Esophagus squamous epithelium (tissue), 5 donors: ENCODE measurements around the gene TAF11L10. TPM values are rescaled to one million over a fixed set of nuclear protein-coding genes. Genes with fewer than 3 reads are reported as not detected.
"Not testable (repeated sequence)": the region's sequence is repeated elsewhere in the genome, so short reads cannot be mapped to it uniquely, and the experiment has no call there.

Experiments
- DNase-seq: peaks from one replicate; lab custom pipeline; 2025; lab: John Stamatoyannopoulos, UW
- H3K27ac ChIP-seq, 4 donors: fragments of 200-600 bp; sonication (generic); one replicate each; pipeline ENCODE4 v1.5.1; 2016 to 2019; ENCODE audit warnings: mild to moderate bottlenecking in 1 of 4
- H3K27me3 ChIP-seq, 4 donors: fragments of 200-600 bp; sonication (generic); 1 replicate in 3 of 4; 2 replicates in 1 of 4; pipeline versions ENCODE4 v1.5.1 to v1.6.0; 2017 to 2021; ENCODE audit warnings: antibody characterized with exemption in 1 of 4
- H3K36me3 ChIP-seq, 3 donors: fragments of 200-600 bp; sonication (generic); one replicate each; pipeline ENCODE4 v1.5.1; 2016 to 2019
- H3K4me1 ChIP-seq, 3 donors: fragments of 200-600 bp; sonication (generic); one replicate each; pipeline ENCODE4 v1.5.1; 2017 to 2019
- H3K4me3 ChIP-seq, 4 donors: fragments of 200-600 bp; sonication (generic); 1 replicate in 3 of 4; 2 replicates in 1 of 4; pipeline ENCODE4 v1.5.1; 2016 to 2019; ENCODE audit warnings: mild to moderate bottlenecking in 2 of 4, moderate library complexity in 1 of 4
- H3K9me3 ChIP-seq, 3 donors: fragments of 200-600 bp; sonication (generic); one replicate each; pipeline ENCODE4 v1.5.1; 2016 to 2019
- POLR2A ChIP-seq, 4 donors: fragments of 450-650 bp; IDR thresholded peaks; one replicate each; pipeline ENCODE4 v1.6.1; 2017; ENCODE audit warnings: antibody characterized with exemption in 4 of 4, mild to moderate bottlenecking in 4 of 4, moderate library complexity in 3 of 4
- WGBS, 2 donors: methylation state at CpG; one replicate each; pipeline ENCODE4 v1.1.5; 2018; 5-methylcytosine and 5-hydroxymethylcytosine counted together
- intact Hi-C: fragments of 100-400 bp; cut with DNase I; formaldehyde crosslinking; loops from one replicate; pipeline ENCODE4 v1.15.0; 2022
- total RNA-seq, 4 donors: library from RNA; depleted of rRNA; stranded (reverse); fragments of >200 nt; gene quantifications; one replicate each; pipeline ENCODE4 v1.1.0, GENCODE V29; 2016
- TF ChIP-seq, protein P1 (sequence below), 6 experiments: fragments of 450-650 bp in 4 of 6; fragments of 200-600 bp in 2 of 6; sonication (generic) in 2 of 6; IDR thresholded peaks; one replicate each; pipeline ENCODE4 v1.5.1; 2016 to 2019; ENCODE audit warnings: antibody characterized with exemption in 6 of 6, mild to moderate bottlenecking in 4 of 6, moderate library complexity in 4 of 6
- donor health status: DM: yes; HTN: yes; CAD: no.

TAF11L10 gene
- total RNA-seq: not detected

DNA sequence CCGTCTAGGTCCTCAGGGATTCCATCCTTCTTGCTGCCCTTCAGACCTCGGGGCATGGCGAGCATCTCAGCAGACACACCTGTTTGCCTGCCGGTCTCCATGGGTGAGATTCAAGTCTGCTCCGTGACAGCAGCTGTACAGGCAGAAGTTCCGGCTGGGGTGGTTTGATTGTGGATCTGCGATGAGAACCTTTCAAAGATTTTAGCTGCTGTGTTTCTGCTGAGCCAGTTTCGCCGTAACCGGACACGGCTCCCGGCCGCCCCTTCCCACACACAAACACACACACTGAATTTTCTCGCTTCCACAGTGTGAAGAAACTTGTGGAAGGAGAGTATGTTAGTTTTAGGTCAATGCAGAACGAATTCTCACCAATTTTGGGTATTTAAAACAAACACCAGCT, at the start of gene TAF11L10:
TSS of gene TAF11L10 (minus strand) at position 101 of the 400 bp plus-strand sequence.
- H3K27me3 ChIP-seq, H3K27ac ChIP-seq, intact Hi-C loops, DNase-seq, H3K4me1 ChIP-seq, H3K4me3 ChIP-seq, H3K36me3 ChIP-seq, H3K9me3 ChIP-seq: not testable (repeated sequence)
- WGBS, 2 donors: no CpG with 5 or more reads among the region's 15 CpGs

DNA sequence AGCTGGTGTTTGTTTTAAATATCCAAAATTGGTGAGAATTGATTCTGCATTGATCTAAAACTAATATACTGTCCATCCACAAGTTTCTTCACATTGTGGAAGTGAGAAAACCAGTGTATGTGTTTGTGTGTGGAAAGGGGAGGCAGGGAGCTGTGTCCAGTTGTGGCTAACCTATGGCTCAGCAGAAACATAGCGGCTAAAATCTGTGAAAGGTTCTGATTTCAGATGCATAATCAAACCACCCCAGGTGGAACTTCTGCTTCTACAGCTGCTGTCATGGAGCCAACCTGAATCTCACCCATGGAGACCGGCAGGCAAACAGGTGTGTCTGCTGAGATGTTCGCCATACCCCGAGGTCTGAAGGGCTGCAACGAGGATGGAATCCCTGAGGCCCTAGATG, 36.5 kb upstream of the TAF11L10 start, which contains the start of gene TAF11L14:
TSS of gene TAF11L14 (plus strand) at position 301 of the 400 bp plus-strand sequence.
- TF ChIP-seq, protein P1, sequence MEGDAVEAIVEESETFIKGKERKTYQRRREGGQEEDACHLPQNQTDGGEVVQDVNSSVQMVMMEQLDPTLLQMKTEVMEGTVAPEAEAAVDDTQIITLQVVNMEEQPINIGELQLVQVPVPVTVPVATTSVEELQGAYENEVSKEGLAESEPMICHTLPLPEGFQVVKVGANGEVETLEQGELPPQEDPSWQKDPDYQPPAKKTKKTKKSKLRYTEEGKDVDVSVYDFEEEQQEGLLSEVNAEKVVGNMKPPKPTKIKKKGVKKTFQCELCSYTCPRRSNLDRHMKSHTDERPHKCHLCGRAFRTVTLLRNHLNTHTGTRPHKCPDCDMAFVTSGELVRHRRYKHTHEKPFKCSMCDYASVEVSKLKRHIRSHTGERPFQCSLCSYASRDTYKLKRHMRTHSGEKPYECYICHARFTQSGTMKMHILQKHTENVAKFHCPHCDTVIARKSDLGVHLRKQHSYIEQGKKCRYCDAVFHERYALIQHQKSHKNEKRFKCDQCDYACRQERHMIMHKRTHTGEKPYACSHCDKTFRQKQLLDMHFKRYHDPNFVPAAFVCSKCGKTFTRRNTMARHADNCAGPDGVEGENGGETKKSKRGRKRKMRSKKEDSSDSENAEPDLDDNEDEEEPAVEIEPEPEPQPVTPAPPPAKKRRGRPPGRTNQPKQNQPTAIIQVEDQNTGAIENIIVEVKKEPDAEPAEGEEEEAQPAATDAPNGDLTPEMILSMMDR (IDR thresholded peaks at IDR 0.05): no peak
- no peak for TF ChIP-seq POLR2A (IDR thresholded peaks at IDR 0.05)
- Histone ChIP-seq H3K27me3 (no peaks in the 10 kb centered on the region), H3K27ac (no peak within 1 kb of the TSS), H3K4me3 (no peak within 1 kb of the TSS), H3K36me3 (no peaks in the 10 kb centered on the region), H3K4me1 (no peaks in the 10 kb centered on the region), H3K9me3 (no peaks in the 10 kb centered on the region)
- DNase-seq: no peak
- intact Hi-C loops: no loop called here
- 86 to 87% methylated on average over 3 to 5 of the region's 5 CpGs for WGBS, 2 donors

DNA sequence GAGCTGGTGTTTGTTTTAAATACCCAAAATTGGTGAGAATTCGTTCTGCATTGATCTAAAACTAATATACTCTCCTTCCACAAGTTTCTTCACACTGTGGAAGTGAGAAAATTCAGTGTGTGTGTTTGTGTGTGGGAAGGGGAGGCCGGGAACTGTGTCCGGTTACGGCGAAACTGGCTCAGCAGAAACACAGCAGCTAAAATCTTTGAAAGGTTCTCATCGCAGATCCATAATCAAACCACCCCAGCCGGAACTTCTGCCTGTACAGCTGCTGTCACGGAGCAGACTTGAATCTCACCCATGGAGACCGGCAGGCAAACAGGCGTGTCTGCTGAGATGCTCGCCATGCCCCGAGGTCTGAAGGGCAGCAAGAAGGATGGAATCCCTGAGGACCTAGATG, 34.2 kb upstream of the TAF11L10 start, which contains the start of gene TAF11L13:
TSS of gene TAF11L13 (plus strand) at position 301 of the 400 bp plus-strand sequence.
- H3K36me3 ChIP-seq, intact Hi-C loops: not testable (repeated sequence)
- WGBS, 2 donors: no CpG with 5 or more reads among the region's 12 CpGs

DNA sequence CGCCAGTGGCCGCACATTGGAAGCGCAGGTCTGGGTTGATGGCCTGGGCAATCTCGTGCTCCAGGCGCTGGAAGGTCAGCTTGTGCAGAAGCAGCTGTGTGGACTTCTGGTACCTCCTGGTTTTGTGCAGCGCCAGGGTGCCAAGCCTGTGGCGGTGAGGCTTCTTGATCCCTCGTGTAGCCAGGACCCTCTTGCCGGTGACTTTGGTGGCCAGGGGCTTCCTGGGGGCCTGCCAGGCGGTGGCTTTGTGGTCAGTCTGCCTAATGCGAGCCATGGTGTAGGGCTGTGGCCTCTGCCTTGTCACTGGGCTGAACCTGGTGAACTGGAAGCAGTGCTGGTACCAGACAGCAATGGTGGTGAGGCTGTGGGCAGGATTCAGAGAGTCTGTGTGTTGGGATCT, 28.1 kb upstream of the TAF11L10 start:
- Histone ChIP-seq H3K36me3 (no peaks in the 10 kb centered on the region), H3K27me3 (no peaks in the 10 kb centered on the region), H3K4me3 (no peak overlapping the region), H3K27ac (no peak overlapping the region), H3K9me3 (no peaks in the 10 kb centered on the region), H3K4me1 (no peaks in the 10 kb centered on the region)
- intact Hi-C loops: no loop called here
- TF ChIP-seq POLR2A (IDR thresholded peaks at IDR 0.05): no peak
- TF ChIP-seq, protein P1 (IDR thresholded peaks at IDR 0.05): no peak
- no peak for DNase-seq
- 74 to 87% methylated on average over 5 to 7 of the region's 11 CpGs for WGBS, 2 donors

More for the DNA sequence above, 34.2 kb upstream of the TAF11L10 start, which contains the start of gene TAF11L13:
- H3K4me3 ChIP-seq, H3K4me1 ChIP-seq, H3K27me3 ChIP-seq, H3K9me3 ChIP-seq, H3K27ac ChIP-seq, DNase-seq: not testable (repeated sequence)

DNA sequence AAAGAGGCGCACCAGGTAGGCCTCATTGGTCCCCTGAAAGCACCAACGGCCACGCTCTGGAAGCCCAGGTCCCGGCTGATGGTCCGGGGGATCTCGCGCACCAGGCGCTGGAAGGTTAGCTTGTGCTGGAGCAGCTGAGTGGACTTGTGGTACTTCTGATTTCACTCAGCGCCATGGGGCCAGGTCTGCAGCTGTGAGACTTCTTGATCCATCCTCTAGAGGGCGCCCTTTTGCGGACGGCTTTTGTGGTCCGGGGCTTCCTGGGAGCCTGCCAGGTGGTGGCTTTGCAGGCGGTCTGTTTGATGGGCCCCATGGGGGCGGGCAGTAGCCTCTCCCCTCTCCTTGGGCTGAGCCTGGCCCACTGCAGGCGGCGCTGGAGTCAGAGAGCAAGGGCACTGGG, 23.0 kb upstream of the TAF11L10 start:
- Histone ChIP-seq H3K9me3 (no peaks in the 10 kb centered on the region), H3K36me3 (no peaks in the 10 kb centered on the region), H3K4me3 (no peak overlapping the region), H3K27me3 (no peaks in the 10 kb centered on the region), H3K27ac (no peak overlapping the region), H3K4me1 (no peaks in the 10 kb centered on the region)
- no peak for TF ChIP-seq POLR2A (IDR thresholded peaks at IDR 0.05)
- TF ChIP-seq, protein P1 (IDR thresholded peaks at IDR 0.05): no peak
- 100% methylated on average over 7 of the region's 17 CpGs; no CpG with 5 or more reads in 1 of the 2 donors for WGBS, 2 donors
- DNase-seq: no peak
- intact Hi-C loops: no loop called here

DNA sequence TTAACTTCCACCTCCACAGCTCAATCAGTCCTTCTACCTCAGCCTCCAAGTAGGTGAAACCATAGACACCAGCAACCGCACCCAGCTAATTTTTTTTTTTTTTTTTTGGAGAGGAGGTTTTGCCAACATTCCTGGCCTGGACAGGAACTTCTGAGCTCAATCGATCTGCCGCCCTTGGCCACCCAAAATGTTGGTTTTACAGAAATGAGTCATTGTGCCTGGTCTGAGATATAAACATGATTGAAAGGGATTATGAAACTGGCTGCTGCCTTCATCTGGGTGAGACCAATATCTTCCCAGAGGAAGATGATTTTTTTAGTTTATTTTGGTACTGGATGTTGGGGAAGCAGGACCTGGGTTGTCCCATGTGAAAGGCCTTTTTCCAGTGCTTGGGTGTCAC, 21.7 kb upstream of the TAF11L10 start:
- Histone ChIP-seq H3K9me3 (no peaks in the 10 kb centered on the region), H3K4me1 (no peaks in the 10 kb centered on the region), H3K27me3 (no peaks in the 10 kb centered on the region), H3K4me3 (no peak overlapping the region), H3K36me3 (no peaks in the 10 kb centered on the region), H3K27ac (no peak overlapping the region)
- intact Hi-C loops: no loop called here
- DNase-seq: no peak
- TF ChIP-seq, protein P1 (IDR thresholded peaks at IDR 0.05): no peak
- no peak for TF ChIP-seq POLR2A (IDR thresholded peaks at IDR 0.05)
- WGBS, 2 donors: 13 to 33% methylated on average over 3 of the region's 3 CpGs
